HL-60 (cell line): Measurements from ENCODE around the gene EEF2.

Experiments used
- GABPA ChIP-seq: IDR thresholded peaks from 2 replicates; pipeline ENCODE4 v1.6.1; 2012; ENCODE audit warnings: low read depth
- POLR2AphosphoS5 ChIP-seq: IDR thresholded peaks from 2 replicates; pipeline ENCODE4 v1.6.1; 2012; ENCODE audit warnings: low read depth
- SPI1 ChIP-seq: IDR thresholded peaks from 2 replicates; pipeline ENCODE4 v1.6.1; 2012; ENCODE audit warnings: low read depth, mild to moderate bottlenecking, borderline replicate concordance
- TF ChIP-seq, protein P1 (sequence below): IDR thresholded peaks from 2 replicates; pipeline ENCODE4 v1.6.1; 2012; ENCODE audit warnings: low read depth; ENCODE audit not compliant: insufficient replicate concordance
- TF ChIP-seq, protein P2 (sequence below): IDR thresholded peaks from one replicate; pipeline ENCODE4 v1.5.1; 2011; ENCODE audit warnings: low read length, control low read depth, inconsistent platforms; ENCODE audit not compliant: insufficient read depth

DNA sequence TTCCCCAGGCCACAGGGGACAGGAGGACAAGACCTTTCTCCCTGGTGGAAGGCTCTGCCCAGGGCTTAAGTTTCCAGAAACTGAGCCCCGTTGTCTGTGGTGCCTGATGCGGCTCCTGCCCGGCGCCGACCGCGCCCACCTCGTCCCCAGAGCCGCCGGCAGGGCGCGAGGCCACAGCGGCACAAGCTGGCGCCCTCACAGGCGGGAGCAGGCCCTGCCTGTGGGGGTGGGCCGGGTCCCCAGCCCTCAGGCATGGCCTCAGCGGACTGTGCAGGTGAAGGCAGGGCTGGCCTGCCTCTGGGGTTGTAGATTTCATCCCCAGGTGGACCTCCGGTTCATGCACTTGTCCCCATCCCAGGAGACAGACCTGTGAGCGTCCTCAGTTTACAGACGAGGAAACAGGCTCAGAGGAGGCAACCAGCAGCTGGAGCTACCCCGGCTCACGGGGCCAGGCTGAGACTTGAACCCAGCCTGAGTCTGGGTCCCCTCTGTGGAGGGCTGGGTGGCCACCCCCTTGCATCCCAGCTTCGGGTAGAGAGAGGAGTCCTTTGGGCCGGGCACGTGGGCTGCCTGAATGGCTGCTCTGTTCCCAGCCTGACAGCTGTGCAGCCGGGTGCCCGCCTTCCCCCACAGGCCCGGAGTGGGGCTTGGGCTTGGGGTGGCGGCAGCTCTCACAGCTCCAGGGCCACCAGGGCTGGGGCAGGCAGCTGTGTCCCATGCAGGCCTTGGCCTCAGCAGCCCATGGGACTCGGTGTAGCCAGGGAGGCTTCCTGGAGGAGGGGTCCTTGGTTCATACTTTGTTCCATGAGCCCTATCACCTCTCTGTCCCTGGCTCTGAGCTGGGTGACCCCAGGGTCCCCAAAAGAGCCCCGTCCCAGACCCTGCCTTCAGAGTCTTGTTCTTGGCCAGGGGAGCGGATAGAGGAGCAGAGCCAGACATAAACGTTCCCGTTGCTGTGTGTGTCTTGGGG is 49.1 kb upstream of the EEF2 start:
- TF ChIP-seq, protein P1, sequence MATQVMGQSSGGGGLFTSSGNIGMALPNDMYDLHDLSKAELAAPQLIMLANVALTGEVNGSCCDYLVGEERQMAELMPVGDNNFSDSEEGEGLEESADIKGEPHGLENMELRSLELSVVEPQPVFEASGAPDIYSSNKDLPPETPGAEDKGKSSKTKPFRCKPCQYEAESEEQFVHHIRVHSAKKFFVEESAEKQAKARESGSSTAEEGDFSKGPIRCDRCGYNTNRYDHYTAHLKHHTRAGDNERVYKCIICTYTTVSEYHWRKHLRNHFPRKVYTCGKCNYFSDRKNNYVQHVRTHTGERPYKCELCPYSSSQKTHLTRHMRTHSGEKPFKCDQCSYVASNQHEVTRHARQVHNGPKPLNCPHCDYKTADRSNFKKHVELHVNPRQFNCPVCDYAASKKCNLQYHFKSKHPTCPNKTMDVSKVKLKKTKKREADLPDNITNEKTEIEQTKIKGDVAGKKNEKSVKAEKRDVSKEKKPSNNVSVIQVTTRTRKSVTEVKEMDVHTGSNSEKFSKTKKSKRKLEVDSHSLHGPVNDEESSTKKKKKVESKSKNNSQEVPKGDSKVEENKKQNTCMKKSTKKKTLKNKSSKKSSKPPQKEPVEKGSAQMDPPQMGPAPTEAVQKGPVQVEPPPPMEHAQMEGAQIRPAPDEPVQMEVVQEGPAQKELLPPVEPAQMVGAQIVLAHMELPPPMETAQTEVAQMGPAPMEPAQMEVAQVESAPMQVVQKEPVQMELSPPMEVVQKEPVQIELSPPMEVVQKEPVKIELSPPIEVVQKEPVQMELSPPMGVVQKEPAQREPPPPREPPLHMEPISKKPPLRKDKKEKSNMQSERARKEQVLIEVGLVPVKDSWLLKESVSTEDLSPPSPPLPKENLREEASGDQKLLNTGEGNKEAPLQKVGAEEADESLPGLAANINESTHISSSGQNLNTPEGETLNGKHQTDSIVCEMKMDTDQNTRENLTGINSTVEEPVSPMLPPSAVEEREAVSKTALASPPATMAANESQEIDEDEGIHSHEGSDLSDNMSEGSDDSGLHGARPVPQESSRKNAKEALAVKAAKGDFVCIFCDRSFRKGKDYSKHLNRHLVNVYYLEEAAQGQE, result no peak
- TF ChIP-seq, protein P2, sequence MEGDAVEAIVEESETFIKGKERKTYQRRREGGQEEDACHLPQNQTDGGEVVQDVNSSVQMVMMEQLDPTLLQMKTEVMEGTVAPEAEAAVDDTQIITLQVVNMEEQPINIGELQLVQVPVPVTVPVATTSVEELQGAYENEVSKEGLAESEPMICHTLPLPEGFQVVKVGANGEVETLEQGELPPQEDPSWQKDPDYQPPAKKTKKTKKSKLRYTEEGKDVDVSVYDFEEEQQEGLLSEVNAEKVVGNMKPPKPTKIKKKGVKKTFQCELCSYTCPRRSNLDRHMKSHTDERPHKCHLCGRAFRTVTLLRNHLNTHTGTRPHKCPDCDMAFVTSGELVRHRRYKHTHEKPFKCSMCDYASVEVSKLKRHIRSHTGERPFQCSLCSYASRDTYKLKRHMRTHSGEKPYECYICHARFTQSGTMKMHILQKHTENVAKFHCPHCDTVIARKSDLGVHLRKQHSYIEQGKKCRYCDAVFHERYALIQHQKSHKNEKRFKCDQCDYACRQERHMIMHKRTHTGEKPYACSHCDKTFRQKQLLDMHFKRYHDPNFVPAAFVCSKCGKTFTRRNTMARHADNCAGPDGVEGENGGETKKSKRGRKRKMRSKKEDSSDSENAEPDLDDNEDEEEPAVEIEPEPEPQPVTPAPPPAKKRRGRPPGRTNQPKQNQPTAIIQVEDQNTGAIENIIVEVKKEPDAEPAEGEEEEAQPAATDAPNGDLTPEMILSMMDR, result no peak
- TF ChIP-seq POLR2AphosphoS5 (no peak), GABPA (no peak), SPI1 (no peak)
